SK-N-MC (cell line): ENCODE measurements around the gene RTN4R.

Experiments used
- EZH2 ChIP-seq: fragments of 200-600 bp; sonication (generic); IDR thresholded peaks from one replicate; pipeline ENCODE4 v1.6.1; 2017; ENCODE audit warnings: antibody characterized with exemption
- FOXP2 ChIP-seq: optimal IDR thresholded peaks from 2 replicates; pipeline ENCODE3; 2011; ENCODE audit warnings: mild to moderate bottlenecking, moderate library complexity; ENCODE audit not compliant: insufficient read depth; ENCODE audit errors: extremely low read length, control extremely low read depth
- POLR2AphosphoS5 ChIP-seq: IDR thresholded peaks from 2 replicates; pipeline ENCODE4 v1.6.1; 2012; ENCODE audit warnings: mild to moderate bottlenecking, low read depth, low read length, borderline replicate concordance

- TF ChIP-seq POLR2AphosphoS5 (no peak), EZH2 (no peak), FOXP2 (no peak)
Observed at GRCh38 chr22:20201837-20202392, 66.2 kb downstream of the RTN4R start.
